Suprapubic skin (tissue), 3 donors: Measurements from ENCODE around the gene MTHFSD.

Experiments used
- CTCF ChIP-seq, 2 donors: fragments of 200-600 bp in 1 of 2; fragments of 450-650 bp in 1 of 2; sonication (generic) in 1 of 2; IDR thresholded peaks; one replicate each; pipeline ENCODE4 v1.5.1; 2016 to 2019; ENCODE audit warnings: antibody characterized with exemption in 2 of 2, mild to moderate bottlenecking in 1 of 2, moderate library complexity in 1 of 2
- EP300 ChIP-seq: sonication (generic); formaldehyde crosslinking; IDR thresholded peaks from one replicate; pipeline ENCODE4 v1.6.1; 2017; ENCODE audit warnings: antibody characterized with exemption
- POLR2A ChIP-seq, 2 donors: fragments of 450-650 bp; IDR thresholded peaks; one replicate each; pipeline ENCODE4 v1.6.1; 2017; ENCODE audit warnings: antibody characterized with exemption in 2 of 2, mild to moderate bottlenecking in 2 of 2, moderate library complexity in 2 of 2

- TF ChIP-seq POLR2A (IDR thresholded peaks at IDR 0.05) = no peak
- TF ChIP-seq CTCF (IDR thresholded peaks at IDR 0.05) = no peak
- TF ChIP-seq EP300 = no peak
These were observed 74.6 kb downstream of the MTHFSD start for GRCh38 chr16:86480444-86480843.
